Stimulated activated naive CD4-positive, alpha-beta T cell treated with Interleukin-2 at 50 U/mL for 16 hours (primary cell): ENCODE data around the gene EXD1.
"Not testable (repeated sequence)": the region's sequence is repeated elsewhere in the genome, so short reads cannot be mapped to it uniquely, and the experiment has no call there.

ENCODE experiments used
- DNase-seq: peaks from one replicate; lab custom pipeline; 2025; lab: John Stamatoyannopoulos, UW

EXD1 gene

GRCh38 chr15:41139619-41140018 is 90.9 kb downstream of the EXD1 start:
- DNase-seq, result no peak

DNA sequence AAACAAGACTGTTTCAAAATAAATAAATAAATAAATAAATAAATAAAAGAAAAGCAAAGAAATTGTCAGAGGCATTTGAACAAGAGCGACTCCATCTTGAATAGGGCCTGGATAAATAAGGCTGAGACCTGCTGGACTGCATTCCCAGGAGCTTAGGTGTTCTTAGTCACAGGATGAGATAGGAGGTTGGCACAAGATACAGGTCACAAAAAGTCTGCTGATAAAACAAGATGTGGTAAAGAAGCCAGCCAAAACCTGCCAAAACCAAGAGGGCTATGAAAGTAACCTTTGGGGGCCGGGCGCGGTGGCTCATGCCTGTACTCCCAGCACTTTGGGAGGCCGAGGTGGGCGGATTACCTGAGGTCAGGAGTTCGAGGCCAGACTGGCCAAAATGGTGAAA is 91.4 kb downstream of the EXD1 start:
- DNase-seq, result not testable (repeated sequence)

DNA sequence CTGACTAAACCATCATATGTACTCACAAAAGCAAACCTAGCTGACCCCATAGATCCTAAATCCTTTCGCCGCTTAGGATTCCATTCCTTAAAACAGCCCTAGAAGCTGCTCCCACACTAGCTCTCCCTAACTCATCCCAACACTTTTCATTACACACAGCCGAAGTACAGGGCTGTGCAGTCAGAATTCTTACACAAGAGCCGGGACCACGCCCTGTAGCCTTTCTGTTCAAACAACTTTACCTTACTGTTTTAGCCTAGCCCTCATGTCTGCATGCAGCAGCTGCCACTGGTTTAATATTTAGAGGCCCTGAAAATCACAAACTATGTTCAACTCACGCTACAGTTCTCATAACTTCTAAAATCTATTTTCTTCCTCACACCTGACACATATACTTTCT is 95.0 kb downstream of the EXD1 start:
- DNase-seq, result not testable (repeated sequence)

DNA sequence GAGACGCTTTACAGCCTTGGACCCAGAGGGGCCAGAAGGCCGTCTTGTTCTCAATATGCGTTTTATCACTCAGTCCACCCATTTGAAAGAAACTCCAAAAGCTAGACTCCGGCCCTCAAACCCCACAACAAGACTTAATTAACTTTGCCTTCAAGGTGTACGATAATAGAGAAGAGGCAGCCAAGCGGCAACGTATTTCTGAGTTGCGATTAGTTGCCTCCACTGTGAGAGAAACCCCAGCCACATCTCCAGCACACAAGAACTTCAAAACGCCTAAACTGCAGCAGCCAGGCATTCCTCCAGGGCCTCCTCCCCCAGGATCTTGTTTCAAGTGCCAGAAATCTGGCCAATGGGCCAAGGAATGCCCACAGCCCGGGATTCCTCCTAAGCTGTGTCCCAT is 97.1 kb downstream of the EXD1 start:
- DNase-seq, result no peak
